Vagina (tissue), 2 donors: ENCODE measurements around the gene EP300. TPM values are rescaled to one million over a fixed set of nuclear protein-coding genes. Genes with fewer than 3 reads are reported as not detected.

Experiments
- DNase-seq, 2 donors: peaks; one replicate each; pipeline ENCODE4 v3.0.0-alpha.2; 2017; ENCODE audit errors: extremely low spot score in 2 of 2
- H3K27ac ChIP-seq: fragments of 200-600 bp; sonication (generic); one replicate; pipeline ENCODE4 v1.5.1; 2019
- H3K27me3 ChIP-seq: fragments of 200-600 bp; sonication (generic); one replicate; pipeline ENCODE4 v1.5.1; 2019
- H3K36me3 ChIP-seq, 2 donors: fragments of 200-600 bp; sonication (generic); one replicate each; pipeline ENCODE4 v1.5.1; 2017 to 2019
- H3K4me1 ChIP-seq: fragments of 200-600 bp; sonication (generic); one replicate; pipeline ENCODE4 v1.5.1; 2019
- H3K4me3 ChIP-seq, 2 donors: fragments of 200-600 bp; sonication (generic); 1 replicate in 1 of 2; 2 replicates in 1 of 2; pipeline ENCODE4 v1.5.1; 2016 to 2019
- H3K9me3 ChIP-seq: fragments of 200-600 bp; sonication (generic); one replicate; pipeline ENCODE4 v1.5.1; 2019
- POLR2A ChIP-seq, 2 donors: fragments of 450-650 bp; IDR thresholded peaks; one replicate each; pipeline ENCODE4 v1.6.1; 2017; ENCODE audit warnings: antibody characterized with exemption in 2 of 2, mild to moderate bottlenecking in 2 of 2, moderate library complexity in 2 of 2
- POLR2AphosphoS5 ChIP-seq, 2 donors: sonication (generic); formaldehyde crosslinking; IDR thresholded peaks; one replicate each; pipeline ENCODE4 v1.9.0; 2017; ENCODE audit warnings: antibody characterized with exemption in 2 of 2, mild to moderate bottlenecking in 2 of 2, low read depth in 1 of 2; ENCODE audit not compliant: insufficient read depth in 1 of 2
- intact Hi-C: fragments of 100-400 bp; cut with DNase I; formaldehyde crosslinking; loops from one replicate; pipeline ENCODE4 v1.15.1; 2023
- total RNA-seq: library from RNA; depleted of rRNA; stranded (reverse); fragments of >200 nt; gene quantifications from one replicate; pipeline ENCODE4 v1.2.3, GENCODE V29; 2016
- TF ChIP-seq, protein P1 (sequence below), 3 experiments: fragments of 450-650 bp in 2 of 3; fragments of 200-600 bp in 1 of 3; sonication (generic) in 1 of 3; IDR thresholded peaks; one replicate each; pipeline ENCODE4 v1.5.1; 2017 to 2019; ENCODE audit warnings: antibody characterized with exemption in 3 of 3, mild to moderate bottlenecking in 2 of 3, moderate library complexity in 2 of 3

EP300 gene
- total RNA-seq, 1 donor from 2014 or later: 99.9 TPM

DNA sequence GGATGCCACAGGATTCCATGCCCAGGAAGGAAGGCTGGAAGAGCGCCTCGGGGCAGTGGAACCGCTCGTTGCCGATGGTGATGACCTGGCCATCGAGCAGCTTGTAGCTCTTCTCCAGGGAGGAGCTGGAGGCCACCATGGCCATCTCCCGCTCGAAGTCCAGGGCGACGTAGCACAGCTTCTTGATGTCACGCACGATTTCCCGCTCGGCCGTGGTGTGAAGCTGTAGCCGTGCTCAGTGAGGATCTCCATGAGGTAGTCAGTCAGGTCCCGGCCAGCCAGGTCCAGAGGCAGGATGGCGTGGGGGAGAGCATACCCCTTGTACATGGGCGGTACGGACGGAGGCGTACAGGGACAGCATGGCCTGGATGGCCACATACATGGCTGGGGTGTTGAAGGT, 17.9 kb upstream of the EP300 start:
- Histone ChIP-seq H3K4me3 (no peak overlapping the region), H3K27me3 (no peaks in the 10 kb centered on the region), H3K4me1 (no peaks in the 10 kb centered on the region), H3K9me3 (no peaks in the 10 kb centered on the region), H3K36me3 (no peaks in the 10 kb centered on the region), H3K27ac (no peak overlapping the region)
- DNase-seq: no peak
- intact Hi-C loops: no loop called here
- TF ChIP-seq POLR2A (IDR thresholded peaks at IDR 0.05): no peak
- no peak for TF ChIP-seq POLR2AphosphoS5 (IDR thresholded peaks at IDR 0.05; ENCODE audit: insufficient read depth in 1 of 2, low read depth in 1 of 2)
- TF ChIP-seq, protein P1, sequence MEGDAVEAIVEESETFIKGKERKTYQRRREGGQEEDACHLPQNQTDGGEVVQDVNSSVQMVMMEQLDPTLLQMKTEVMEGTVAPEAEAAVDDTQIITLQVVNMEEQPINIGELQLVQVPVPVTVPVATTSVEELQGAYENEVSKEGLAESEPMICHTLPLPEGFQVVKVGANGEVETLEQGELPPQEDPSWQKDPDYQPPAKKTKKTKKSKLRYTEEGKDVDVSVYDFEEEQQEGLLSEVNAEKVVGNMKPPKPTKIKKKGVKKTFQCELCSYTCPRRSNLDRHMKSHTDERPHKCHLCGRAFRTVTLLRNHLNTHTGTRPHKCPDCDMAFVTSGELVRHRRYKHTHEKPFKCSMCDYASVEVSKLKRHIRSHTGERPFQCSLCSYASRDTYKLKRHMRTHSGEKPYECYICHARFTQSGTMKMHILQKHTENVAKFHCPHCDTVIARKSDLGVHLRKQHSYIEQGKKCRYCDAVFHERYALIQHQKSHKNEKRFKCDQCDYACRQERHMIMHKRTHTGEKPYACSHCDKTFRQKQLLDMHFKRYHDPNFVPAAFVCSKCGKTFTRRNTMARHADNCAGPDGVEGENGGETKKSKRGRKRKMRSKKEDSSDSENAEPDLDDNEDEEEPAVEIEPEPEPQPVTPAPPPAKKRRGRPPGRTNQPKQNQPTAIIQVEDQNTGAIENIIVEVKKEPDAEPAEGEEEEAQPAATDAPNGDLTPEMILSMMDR (IDR thresholded peaks at IDR 0.05): no peak

DNA sequence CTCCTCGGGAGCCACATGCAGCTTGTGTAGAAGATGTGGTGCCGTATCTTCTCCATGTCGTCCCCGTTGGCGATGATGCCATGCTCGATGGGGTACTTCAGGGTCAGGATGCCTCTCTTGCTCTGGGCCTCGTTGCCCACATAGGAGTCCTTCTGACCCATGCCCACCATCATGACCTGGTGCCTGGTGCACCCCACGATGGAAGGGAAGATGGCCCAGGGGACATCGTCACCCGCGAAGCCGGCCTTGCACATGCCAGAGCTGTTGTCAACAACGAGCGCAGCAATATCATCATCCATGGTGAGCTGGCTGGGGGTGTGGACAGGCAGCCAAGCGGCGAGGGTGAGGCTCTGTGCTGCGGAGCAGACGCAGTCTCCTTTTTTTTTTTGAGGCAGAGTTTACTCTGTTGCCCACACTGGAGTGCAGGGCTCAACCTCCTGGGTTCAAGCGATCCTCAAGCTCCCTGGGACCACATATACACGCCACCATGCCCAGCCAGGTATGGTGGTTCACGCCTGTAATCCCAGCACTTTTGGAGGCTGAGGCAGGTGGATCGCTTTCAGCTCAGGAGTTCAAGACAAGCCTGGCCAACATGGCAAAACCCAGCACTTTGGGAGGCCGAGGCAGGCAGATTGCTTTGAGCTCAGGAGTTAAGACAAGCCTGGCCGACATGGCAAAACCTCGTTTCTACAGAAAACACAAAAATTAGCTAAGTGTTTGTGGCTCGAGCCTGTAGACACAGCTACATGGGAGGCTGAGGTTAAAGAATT, 17.3 kb upstream of the EP300 start:
- H3K9me3 ChIP-seq: no peaks in the 10 kb centered on the region
- no peak overlapping the region for H3K27ac ChIP-seq
- no peaks in the 10 kb centered on the region for H3K4me1 ChIP-seq
- no peak for TF ChIP-seq POLR2AphosphoS5 (IDR thresholded peaks at IDR 0.05; ENCODE audit: insufficient read depth in 1 of 2, low read depth in 1 of 2)
- TF ChIP-seq, protein P1 (IDR thresholded peaks at IDR 0.05): no peak
- TF ChIP-seq POLR2A (IDR thresholded peaks at IDR 0.05): no peak
- DNase-seq: no peak
- H3K4me3 ChIP-seq: no peak overlapping the region
- H3K36me3 ChIP-seq: no peaks in the 10 kb centered on the region
- intact Hi-C loops: no loop called here
- H3K27me3 ChIP-seq: no peaks in the 10 kb centered on the region

DNA sequence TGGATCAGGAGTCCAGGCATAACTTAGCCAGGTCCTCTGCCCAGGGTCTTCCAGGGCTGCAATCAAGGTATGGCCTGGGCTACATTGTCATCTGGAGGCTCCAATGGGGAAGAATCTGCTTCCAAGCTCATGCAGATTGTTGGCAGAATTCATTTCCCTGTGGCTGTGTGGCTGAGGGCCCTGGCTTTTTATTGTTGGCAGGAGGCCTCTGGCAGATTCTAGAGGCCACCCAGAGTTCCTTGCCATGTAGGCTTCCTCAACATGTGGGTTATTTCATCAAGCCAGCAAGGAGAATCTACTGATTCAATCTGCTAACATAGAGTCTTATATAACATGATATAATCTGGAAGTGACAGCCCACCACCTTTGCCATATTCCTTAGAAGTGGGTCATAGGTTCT, 16.4 kb upstream of the EP300 start:
- no peak for DNase-seq
- H3K4me1 ChIP-seq: no peaks in the 10 kb centered on the region
- no peak overlapping the region for H3K4me3 ChIP-seq
- H3K36me3 ChIP-seq: no peaks in the 10 kb centered on the region
- intact Hi-C loops: no loop called here
- H3K27me3 ChIP-seq: no peaks in the 10 kb centered on the region
- no peaks in the 10 kb centered on the region for H3K9me3 ChIP-seq
- no peak for TF ChIP-seq POLR2AphosphoS5 (IDR thresholded peaks at IDR 0.05; ENCODE audit: insufficient read depth in 1 of 2, low read depth in 1 of 2)
- TF ChIP-seq POLR2A (IDR thresholded peaks at IDR 0.05): no peak
- TF ChIP-seq, protein P1 (IDR thresholded peaks at IDR 0.05): no peak
- H3K27ac ChIP-seq: no peak overlapping the region

DNA sequence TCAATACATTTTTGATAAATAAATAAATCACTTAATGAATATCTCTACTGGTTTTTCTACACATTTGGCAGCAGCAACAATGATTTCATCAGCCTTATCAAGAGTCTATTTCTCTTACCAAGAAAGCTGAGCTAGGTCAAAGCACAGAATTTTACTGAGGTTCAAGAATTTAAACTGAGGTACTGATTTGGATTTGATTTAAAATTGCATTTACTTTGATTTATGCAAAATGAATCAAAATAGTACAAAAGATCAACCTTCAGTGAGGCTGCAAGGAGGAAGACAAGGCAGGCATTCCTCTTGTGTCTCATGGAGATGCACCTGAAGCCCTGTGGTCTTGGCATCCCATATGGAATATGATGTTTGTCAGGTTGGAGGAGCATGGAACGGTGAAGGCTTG, 15.5 kb upstream of the EP300 start:
- no peaks in the 10 kb centered on the region for H3K9me3 ChIP-seq
- H3K27ac ChIP-seq: no peak overlapping the region
- H3K27me3 ChIP-seq: no peaks in the 10 kb centered on the region
- TF ChIP-seq POLR2A (IDR thresholded peaks at IDR 0.05): no peak
- TF ChIP-seq POLR2AphosphoS5 (IDR thresholded peaks at IDR 0.05; ENCODE audit: insufficient read depth in 1 of 2, low read depth in 1 of 2): no peak
- TF ChIP-seq, protein P1 (IDR thresholded peaks at IDR 0.05): no peak
- no peaks in the 10 kb centered on the region for H3K4me1 ChIP-seq
- DNase-seq: no peak
- no peaks in the 10 kb centered on the region for H3K36me3 ChIP-seq
- no peak overlapping the region for H3K4me3 ChIP-seq
- intact Hi-C loops: no loop called here

DNA sequence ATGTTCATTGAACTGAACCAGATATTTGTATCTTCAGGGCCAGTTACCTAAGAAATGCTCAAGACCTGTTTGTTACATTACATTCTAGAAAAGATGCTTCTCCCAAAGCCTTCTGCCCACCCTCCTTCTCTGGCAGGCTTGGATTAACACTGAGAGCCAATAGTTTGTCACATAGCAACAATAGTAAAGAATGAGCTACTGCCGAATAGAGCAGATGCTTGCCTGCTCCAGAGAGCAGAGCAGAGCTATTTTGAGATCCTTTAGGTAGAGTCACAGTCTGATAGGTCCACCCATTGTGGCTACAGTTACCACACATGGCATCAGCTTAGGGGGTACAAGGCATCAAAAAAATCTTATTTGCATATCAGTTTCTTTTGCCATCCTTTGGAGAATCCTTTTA, 13.5 kb upstream of the EP300 start:
- TF ChIP-seq POLR2AphosphoS5 (IDR thresholded peaks at IDR 0.05; ENCODE audit: insufficient read depth in 1 of 2, low read depth in 1 of 2) (no peak), POLR2A (IDR thresholded peaks at IDR 0.05) (no peak)
- TF ChIP-seq, protein P1 (IDR thresholded peaks at IDR 0.05): no peak
- Histone ChIP-seq H3K27me3 (no peaks in the 10 kb centered on the region), H3K36me3 (no peaks in the 10 kb centered on the region), H3K4me3 (no peak overlapping the region), H3K27ac (no peak overlapping the region), H3K4me1 (no peaks in the 10 kb centered on the region), H3K9me3 (no peaks in the 10 kb centered on the region)
- intact Hi-C loops: no loop called here
- DNase-seq: no peak
